GM23248 (cell line): Measurements from ENCODE around the gene ANXA3. TPM values are rescaled to one million over a fixed set of nuclear protein-coding genes. Genes with fewer than 3 reads are reported as not detected.

ENCODE experiments used
- DNase-seq: peaks from one replicate; pipeline ENCODE4 v3.0.0-alpha.2; 2015
- H2AFZ ChIP-seq: fragments of 200-600 bp; sonication (generic); 2 replicates; pipeline ENCODE4 v1.6.1; 2016; ENCODE audit warnings: antibody characterized with exemption
- H3F3A ChIP-seq: fragments of 200-600 bp; sonication (generic); 2 replicates; pipeline ENCODE4 v1.6.1; 2016; ENCODE audit warnings: mild to moderate bottlenecking, antibody characterized with exemption, mixed run types; ENCODE audit not compliant: insufficient read depth
- H3K27ac ChIP-seq: fragments of 200-600 bp; sonication (generic); 2 replicates; pipeline ENCODE4 v1.5.1; 2016; ENCODE audit warnings: mild to moderate bottlenecking
- H3K27me3 ChIP-seq: fragments of 200-600 bp; sonication (generic); replicated peaks from 2 replicates; pipeline ENCODE4 v1.6.1; 2016; ENCODE audit warnings: mild to moderate bottlenecking; ENCODE audit not compliant: insufficient read depth
- H3K36me3 ChIP-seq: fragments of 200-600 bp; sonication (generic); 2 replicates; pipeline ENCODE4 v1.6.1; 2016; ENCODE audit warnings: low read depth, mild to moderate bottlenecking
- H3K4me1 ChIP-seq: fragments of 200-600 bp; sonication (generic); 2 replicates; pipeline ENCODE4 v1.6.1; 2016; ENCODE audit warnings: mild to moderate bottlenecking; ENCODE audit not compliant: insufficient read depth
- H3K4me2 ChIP-seq: fragments of 200-600 bp; sonication (generic); one replicate; pipeline ENCODE4 v1.6.1; 2016; ENCODE audit warnings: mild to moderate bottlenecking; ENCODE audit not compliant: unreplicated experiment
- H3K4me3 ChIP-seq: fragments of 200-600 bp; sonication (generic); 2 replicates; pipeline ENCODE4 v1.5.1; 2016; ENCODE audit warnings: mild to moderate bottlenecking
- H3K79me2 ChIP-seq: fragments of 200-600 bp; sonication (generic); 2 replicates; pipeline ENCODE4 v1.6.1; 2016; ENCODE audit warnings: mild to moderate bottlenecking; ENCODE audit not compliant: insufficient read depth
- H3K9ac ChIP-seq: fragments of 200-600 bp; sonication (generic); 2 replicates; pipeline ENCODE4 v1.6.1; 2016; ENCODE audit warnings: mild to moderate bottlenecking
- H3K9me2 ChIP-seq: fragments of 200-600 bp; sonication (generic); 2 replicates; pipeline ENCODE4 v1.6.1; 2016; ENCODE audit warnings: mixed run types, mild to moderate bottlenecking, moderate library complexity; ENCODE audit not compliant: insufficient read depth
- H3K9me3 ChIP-seq: fragments of 200-600 bp; sonication (generic); one replicate; pipeline ENCODE4 v1.6.1; 2017; ENCODE audit warnings: low read depth
- H4K20me1 ChIP-seq: fragments of 200-600 bp; sonication (generic); 2 replicates; pipeline ENCODE4 v1.6.0; 2016; ENCODE audit not compliant: insufficient read depth
- EZH2 ChIP-seq: fragments of 200-600 bp; sonication (generic); IDR thresholded peaks from 2 replicates; pipeline ENCODE4 v1.6.1; 2018; ENCODE audit warnings: antibody characterized with exemption, mild to moderate bottlenecking; ENCODE audit not compliant: insufficient read depth, poor library complexity, severe bottlenecking
- EZH2phosphoT487 ChIP-seq: fragments of 200-600 bp; sonication (generic); IDR thresholded peaks from 2 replicates; pipeline ENCODE4 v1.6.1; 2018; ENCODE audit warnings: antibody characterized with exemption, moderate library complexity, mild to moderate bottlenecking, low read depth; ENCODE audit not compliant: insufficient read depth
- WGBS, 2 experiments: methylation state at CpG; one replicate each; pipeline ENCODE4 v1.1.6; 2015 to 2017; ENCODE audit warnings: low lambda C conversion rate in 2 of 2, low coverage in 1 of 2; ENCODE audit errors: missing lambda C conversion rate in 2 of 2; 5-methylcytosine and 5-hydroxymethylcytosine counted together
- in situ Hi-C: fragments of 300-500 bp; cut with MboI; formaldehyde crosslinking; loops from 2 replicates; pipeline ENCODE4 v1.15.0; 2020
- polyA plus RNA-seq: library from polyadenylated mRNA; unstranded; fragments of >200 nt; fragmentation: Nextera tagmentation; extraction: Ambion mirVana; gene quantifications from 2 replicates; pipeline ENCODE4 v1.2.1, GENCODE V29; 2016
- total RNA-seq: library from RNA; depleted of rRNA; stranded (reverse); fragments of >200 nt; shearing (Covaris generic); gene quantifications from 2 replicates; pipeline ENCODE4 v1.2.3, GENCODE V29; 2014

Gene ANXA3
- total and polyA plus RNA-seq, 2 experiments from 2014 or later: 2.8 to 3.6 TPM

DNA sequence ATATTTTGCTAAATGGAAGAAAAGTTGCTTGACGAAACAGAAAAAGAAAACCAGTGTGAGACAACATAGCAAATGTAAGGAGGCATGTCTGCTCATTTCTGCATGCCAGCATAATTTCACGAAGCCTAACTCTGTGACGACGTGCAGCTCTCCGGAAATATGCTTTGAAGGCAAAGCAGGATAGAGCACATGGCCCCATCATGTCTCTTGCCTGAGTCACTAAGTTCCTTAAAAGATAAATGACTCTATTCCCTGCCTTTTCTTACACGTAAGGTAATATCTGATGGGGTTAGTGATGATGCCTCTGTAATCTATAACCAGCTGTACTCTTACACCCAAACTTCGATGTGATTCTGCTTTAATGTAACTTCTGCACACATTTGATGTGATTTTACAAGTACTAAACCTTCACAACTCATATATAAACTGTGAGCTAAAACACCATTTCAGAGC lies 64.5 kb downstream of the ANXA3 start:
- no peak overlapping the region for H3K4me3 ChIP-seq
- H3K9me3 ChIP-seq: no peaks in the 10 kb centered on the region
- in situ Hi-C loops: loop anchor here (10.0 kb wide), 1 partner anchor 239 kb away; no protein-coding TSS in a partner anchor
- 0 out of 2 replicates have a peak, but pooled peaks cover under 1% of the 10 kb centered on the region for H3K4me1 ChIP-seq
- H3F3A ChIP-seq: no peaks in the 10 kb centered on the region
- TF ChIP-seq EZH2phosphoT487 (no peak), EZH2 (no peak)
- no peaks in the 10 kb centered on the region for H3K27me3 ChIP-seq
- WGBS, 2 experiments: 81 to 87% methylated on average over 7 of the region's 7 CpGs
- no peaks in the 10 kb centered on the region for H3K36me3 ChIP-seq
- no peak overlapping the region for H3K4me2 ChIP-seq
- H3K79me2 ChIP-seq: no peaks in the 10 kb centered on the region
- no peaks in the 10 kb centered on the region for H3K9me2 ChIP-seq
- no peak overlapping the region for H3K27ac ChIP-seq
- H4K20me1 ChIP-seq: no peaks in the 10 kb centered on the region
- H3K9ac ChIP-seq: no peak overlapping the region
- DNase-seq: peak; percentile 15
- peak overlapping the region; percentile 39; the same call in 1 of the 2 replicates for H2AFZ ChIP-seq

DNA sequence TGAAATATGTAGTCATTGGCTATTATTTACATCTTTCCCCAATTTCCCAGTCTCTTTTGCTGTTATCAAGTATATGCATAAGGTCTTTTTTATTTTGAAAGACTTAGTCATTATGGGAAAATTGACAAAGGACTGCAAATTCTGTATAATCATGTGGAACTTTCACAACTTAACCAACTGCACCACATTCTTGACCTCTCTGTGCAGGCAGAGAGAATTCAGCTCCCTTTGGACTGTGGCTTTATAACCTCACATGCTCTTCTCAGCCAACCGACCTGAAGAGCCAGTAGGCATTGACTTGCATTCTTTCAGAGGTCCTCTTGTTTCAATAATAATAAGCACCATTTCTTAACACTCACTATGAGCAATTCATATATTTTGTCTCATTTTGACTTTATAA lies 66.9 kb downstream of the ANXA3 start:
- H3F3A ChIP-seq: 0 out of 2 replicates have a peak, but pooled peaks cover 5% of the 10 kb centered on the region
- H3K9me2 ChIP-seq: no peaks in the 10 kb centered on the region
- no peak overlapping the region for H2AFZ ChIP-seq
- H3K27ac ChIP-seq: no peak overlapping the region
- H3K27me3 ChIP-seq: no peaks in the 10 kb centered on the region
- H3K4me3 ChIP-seq: no peak overlapping the region
- H3K9ac ChIP-seq: no peak overlapping the region
- 81 to 100% methylated on average over 1 of the region's 1 CpG for WGBS, 2 experiments
- H3K36me3 ChIP-seq: no peaks in the 10 kb centered on the region
- no peaks in the 10 kb centered on the region for H4K20me1 ChIP-seq
- no peak overlapping the region for H3K4me2 ChIP-seq
- no peak for TF ChIP-seq EZH2
- TF ChIP-seq EZH2phosphoT487: no peak
- H3K4me1 ChIP-seq: peaks cover 12% of the 10 kb centered on the region
- in situ Hi-C loops: loop anchor here (10.0 kb wide), 1 partner anchor 236 kb away; no protein-coding TSS in a partner anchor
- peak; percentile 11 for DNase-seq
- H3K79me2 ChIP-seq: no peaks in the 10 kb centered on the region
- no peaks in the 10 kb centered on the region for H3K9me3 ChIP-seq

DNA sequence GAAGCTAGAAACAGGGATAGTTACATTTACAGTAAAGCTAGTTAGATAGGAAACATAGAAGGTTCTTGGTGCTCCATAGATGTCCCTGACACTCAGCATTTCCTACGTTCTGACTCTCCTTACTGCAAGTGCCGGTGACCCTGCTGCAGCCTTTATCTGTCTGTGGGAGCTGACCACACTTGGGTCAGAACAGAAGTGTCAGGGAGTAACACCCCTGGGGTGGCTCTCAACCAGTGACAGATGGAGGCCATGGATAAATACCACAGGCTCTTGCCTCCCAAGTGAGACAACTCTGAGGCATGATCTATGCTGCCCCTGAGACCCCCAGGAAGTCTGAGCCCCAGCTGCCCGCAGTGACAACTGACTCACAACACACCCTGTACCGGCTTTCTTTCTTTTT lies 69.8 kb downstream of the ANXA3 start:
- Histone ChIP-seq H3K4me2 (no peak overlapping the region), H3K4me1 (peaks cover 12% of the 10 kb centered on the region), H3K9ac (no peak overlapping the region), H3K27me3 (no peaks in the 10 kb centered on the region), H3K79me2 (no peaks in the 10 kb centered on the region), H3K9me2 (no peaks in the 10 kb centered on the region), H3K4me3 (no peak overlapping the region), H4K20me1 (no peaks in the 10 kb centered on the region), H3K27ac (no peak overlapping the region), H3F3A (0 out of 2 replicates have a peak, but pooled peaks cover 5% of the 10 kb centered on the region), H2AFZ (no peak overlapping the region), H3K36me3 (no peaks in the 10 kb centered on the region), H3K9me3 (no peaks in the 10 kb centered on the region)
- WGBS, 2 experiments: 86 to 92% methylated on average over 4 of the region's 4 CpGs
- no peak for DNase-seq
- in situ Hi-C loops: no loop called here
- TF ChIP-seq EZH2: no peak

DNA sequence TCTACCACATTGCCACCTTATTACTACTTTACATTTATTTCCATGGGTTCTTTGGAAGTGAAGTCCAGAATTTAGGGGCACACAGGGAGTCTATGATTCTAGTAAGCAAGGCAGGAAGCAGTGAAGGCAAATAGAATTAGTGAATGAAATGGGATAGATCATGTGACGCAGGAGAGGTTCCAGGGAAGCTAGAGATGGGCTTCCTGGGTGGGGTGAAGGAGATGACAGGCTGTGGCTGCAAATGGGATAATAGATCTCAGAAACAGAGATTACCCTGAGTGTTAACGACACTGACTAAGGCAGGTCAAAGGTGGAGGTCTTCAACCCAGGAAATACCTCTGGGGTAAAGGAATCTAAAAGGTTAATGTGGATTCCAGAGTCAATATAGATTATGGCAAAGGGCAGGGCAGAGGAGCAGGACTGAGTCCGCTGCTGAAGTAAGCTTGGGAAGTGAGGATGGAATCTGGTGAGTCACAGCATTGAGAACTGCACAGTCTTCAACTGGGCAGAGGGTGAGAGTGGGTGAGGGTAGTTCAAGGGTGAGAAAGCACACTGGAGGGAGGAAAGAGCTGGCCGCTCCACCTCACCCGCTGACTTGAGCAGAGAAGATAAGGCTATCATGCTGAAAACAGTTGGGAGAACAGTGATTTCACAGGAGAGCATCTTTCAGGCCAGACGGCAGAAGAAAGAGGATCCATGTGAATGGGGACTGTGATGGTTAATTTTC lies 70.8 kb downstream of the ANXA3 start:
- Histone ChIP-seq H3F3A (0 out of 2 replicates have a peak, but pooled peaks cover 5% of the 10 kb centered on the region), H3K4me3 (no peak overlapping the region), H3K4me2 (peak overlapping the region; percentile 51), H3K9ac (no peak overlapping the region), H3K36me3 (no peaks in the 10 kb centered on the region), H4K20me1 (no peaks in the 10 kb centered on the region), H2AFZ (peak overlapping the region; percentile 32; the same call in 1 of the 2 replicates), H3K4me1 (peaks cover 12% of the 10 kb centered on the region), H3K9me2 (no peaks in the 10 kb centered on the region), H3K9me3 (no peaks in the 10 kb centered on the region), H3K27me3 (no peaks in the 10 kb centered on the region), H3K27ac (no peak overlapping the region), H3K79me2 (no peaks in the 10 kb centered on the region)
- 65 to 71% methylated on average over 6 of the region's 6 CpGs for WGBS, 2 experiments
- in situ Hi-C loops: no loop called here
- TF ChIP-seq EZH2phosphoT487: no peak
- TF ChIP-seq EZH2: no peak
- peak; percentile 66 for DNase-seq
